ENCODE results near the gene MAGOH.
A peak's percentile ranks its signal among the peaks of the same experiment; 100 is the strongest.
"Not testable (repeated sequence)": the region's sequence is repeated elsewhere in the genome, so short reads cannot be mapped to it uniquely, and the experiment has no call there.

MAGOH gene

GRCh38 chr1:53186533-53186932 lies 51.8 kb downstream of the MAGOH start:
- no peak for DNase-seq (ENCODE audit: low read depth)

GRCh38 chr1:53185955-53186297 lies 52.4 kb downstream of the MAGOH start:
- DNase-seq (ENCODE audit: low read depth) = not testable (repeated sequence)

GRCh38 chr1:53183095-53183990 lies 55.0 kb downstream of the MAGOH start:
- DNase-seq (ENCODE audit: low read depth) = no peak

GRCh38 chr1:53182716-53183094 lies 55.6 kb downstream of the MAGOH start:
- DNase-seq (ENCODE audit: low read depth) = no peak

GRCh38 chr1:53182111-53182593 lies 56.2 kb downstream of the MAGOH start:
- DNase-seq (ENCODE audit: low read depth) = peak; percentile 70

GRCh38 chr1:53180951-53181350 lies 57.4 kb downstream of the MAGOH start:
- no peak for DNase-seq (ENCODE audit: low read depth)

- DNase-seq (ENCODE audit: low read depth) = no peak
Observed at GRCh38 chr1:53180226-53180625, 58.1 kb downstream of the MAGOH start.

Measured in stimulated activated CD8-positive, alpha-beta memory T cell treated with anti-CD3 and anti-CD28 coated beads, Interleukin-15, amount 100 ng/mL, for 24 hours (primary cell).